ENCODE results near the gene PIP4K2A.

PIP4K2A gene

DNA sequence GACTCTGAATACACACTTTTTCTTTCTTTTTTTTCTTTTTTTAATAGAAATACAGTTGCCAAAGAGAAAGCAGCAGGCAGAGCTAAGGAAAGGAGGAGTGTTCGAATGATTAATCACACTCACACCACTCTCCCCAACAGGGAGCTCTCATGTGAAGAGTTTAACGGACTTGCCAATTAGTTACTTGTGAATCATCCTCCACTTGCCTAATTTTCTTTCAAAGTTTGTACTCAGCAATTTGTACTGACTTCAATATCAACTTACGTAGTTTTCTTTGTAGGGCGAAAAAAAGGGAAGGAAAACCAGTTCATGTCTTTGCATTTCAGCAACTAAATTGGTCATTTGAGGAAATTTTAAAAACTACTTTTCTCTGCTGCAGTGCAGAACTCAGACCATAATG is 109.2 kb downstream of the PIP4K2A start:
- TF ChIP-seq, protein P1, sequence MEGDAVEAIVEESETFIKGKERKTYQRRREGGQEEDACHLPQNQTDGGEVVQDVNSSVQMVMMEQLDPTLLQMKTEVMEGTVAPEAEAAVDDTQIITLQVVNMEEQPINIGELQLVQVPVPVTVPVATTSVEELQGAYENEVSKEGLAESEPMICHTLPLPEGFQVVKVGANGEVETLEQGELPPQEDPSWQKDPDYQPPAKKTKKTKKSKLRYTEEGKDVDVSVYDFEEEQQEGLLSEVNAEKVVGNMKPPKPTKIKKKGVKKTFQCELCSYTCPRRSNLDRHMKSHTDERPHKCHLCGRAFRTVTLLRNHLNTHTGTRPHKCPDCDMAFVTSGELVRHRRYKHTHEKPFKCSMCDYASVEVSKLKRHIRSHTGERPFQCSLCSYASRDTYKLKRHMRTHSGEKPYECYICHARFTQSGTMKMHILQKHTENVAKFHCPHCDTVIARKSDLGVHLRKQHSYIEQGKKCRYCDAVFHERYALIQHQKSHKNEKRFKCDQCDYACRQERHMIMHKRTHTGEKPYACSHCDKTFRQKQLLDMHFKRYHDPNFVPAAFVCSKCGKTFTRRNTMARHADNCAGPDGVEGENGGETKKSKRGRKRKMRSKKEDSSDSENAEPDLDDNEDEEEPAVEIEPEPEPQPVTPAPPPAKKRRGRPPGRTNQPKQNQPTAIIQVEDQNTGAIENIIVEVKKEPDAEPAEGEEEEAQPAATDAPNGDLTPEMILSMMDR (IDR thresholded peaks at IDR 0.05), result no peak

DNA sequence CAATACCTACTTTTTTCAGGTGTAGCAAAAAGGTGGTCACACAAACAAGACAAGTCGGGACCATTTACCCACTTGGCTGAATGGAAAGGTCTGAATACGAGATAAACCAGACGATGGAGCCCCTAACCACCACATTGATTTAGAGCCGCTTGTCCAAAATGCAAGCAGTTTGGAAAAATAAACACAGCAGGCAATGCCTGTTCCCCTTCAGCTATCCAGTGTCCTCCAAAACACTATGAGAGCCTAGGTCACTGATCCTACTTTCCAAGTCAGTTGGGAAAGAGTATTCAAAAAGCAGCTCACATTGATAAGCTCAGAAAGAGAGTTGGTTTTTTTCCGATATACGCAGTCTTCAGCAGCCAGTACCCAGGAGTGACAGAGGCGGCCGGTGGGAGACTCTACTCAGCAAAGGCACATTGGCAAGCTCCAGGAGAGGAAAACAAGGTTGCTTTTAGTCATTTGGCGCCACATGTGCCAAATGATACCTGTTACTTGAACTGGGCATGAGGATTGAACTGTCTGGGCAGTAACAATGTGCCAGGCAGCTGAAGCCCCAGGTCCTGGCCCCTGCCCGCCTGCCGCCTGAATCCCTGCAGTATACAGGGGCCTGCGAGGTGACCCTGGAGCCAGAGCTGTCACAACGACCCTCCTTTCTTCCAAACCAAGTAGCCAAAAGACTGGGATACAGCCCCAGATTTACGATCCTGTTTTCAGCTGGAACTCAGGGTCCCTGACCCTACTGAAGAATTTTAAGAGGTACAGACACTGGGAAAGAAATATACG is 109.8 kb downstream of the PIP4K2A start:
- TF ChIP-seq, protein P1 (IDR thresholded peaks at IDR 0.05), result no peak

DNA sequence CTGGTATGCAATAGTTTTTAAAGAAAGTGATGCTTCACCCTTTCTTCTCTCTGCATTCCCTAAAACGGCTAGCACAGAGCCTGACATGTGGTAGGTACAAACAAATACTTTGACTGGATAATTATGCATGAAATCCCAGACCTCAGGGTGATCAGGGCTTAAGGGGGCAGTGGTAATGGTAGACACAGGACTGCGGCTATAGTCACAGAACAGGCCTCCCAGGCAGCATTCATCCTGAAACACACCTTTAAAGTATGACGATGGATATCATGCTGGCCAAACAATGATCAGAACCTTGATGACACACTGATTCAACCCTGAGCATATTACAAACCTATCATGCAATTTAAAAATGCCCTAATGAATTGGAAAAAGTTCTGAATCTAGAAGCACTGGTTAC is 110.8 kb downstream of the PIP4K2A start:
- TF ChIP-seq, protein P1 (IDR thresholded peaks at IDR 0.05), result no peak

DNA sequence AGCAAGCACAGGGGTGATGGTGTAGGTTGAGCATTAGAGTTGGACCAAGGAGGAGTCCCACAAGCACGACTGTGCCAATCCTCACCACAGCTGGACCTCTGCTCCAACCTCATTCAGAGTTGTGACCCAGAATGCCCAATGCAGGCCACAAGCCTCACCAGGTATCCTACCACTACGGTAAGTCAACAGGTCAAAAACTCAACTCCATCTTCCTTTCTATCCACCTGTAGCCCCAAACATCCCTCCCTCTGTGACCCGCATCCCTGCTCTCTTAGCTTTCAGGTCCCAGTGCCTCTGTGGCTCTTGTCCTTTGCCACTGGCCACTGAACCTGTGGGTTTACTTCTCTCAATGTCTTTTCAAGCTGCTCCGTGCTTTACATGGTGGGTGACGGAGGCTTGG is 112.8 kb downstream of the PIP4K2A start:
- TF ChIP-seq, protein P1 (IDR thresholded peaks at IDR 0.05), result no peak

DNA sequence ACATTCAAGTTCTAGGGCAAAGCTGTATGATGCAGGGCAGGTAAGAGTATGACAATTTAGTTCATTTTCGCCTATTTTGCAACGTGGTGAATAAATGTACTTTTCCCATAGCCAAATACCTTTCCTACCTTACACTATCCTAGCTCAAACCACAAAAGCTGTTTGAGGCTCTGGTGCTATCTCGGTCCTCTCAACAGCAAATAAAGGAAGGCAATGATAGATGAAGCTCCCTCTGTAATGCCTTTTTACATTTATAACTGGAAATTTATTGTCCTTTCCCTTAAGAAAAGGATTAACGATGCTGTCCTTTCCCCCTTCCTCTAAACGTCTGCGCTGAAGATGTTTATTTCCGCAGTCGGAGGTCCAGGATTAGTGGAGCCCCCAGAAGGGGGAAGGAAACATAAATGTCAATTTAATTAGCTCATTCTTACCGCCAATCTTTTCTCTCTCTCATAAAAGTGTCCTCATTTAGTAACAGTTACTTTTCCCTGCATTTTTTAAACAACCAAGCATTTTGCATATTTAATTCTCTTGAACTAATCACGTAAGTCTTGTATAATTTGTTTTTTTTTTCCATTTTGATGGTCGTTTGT is 114.6 kb downstream of the PIP4K2A start:
- TF ChIP-seq, protein P1 (IDR thresholded peaks at IDR 0.05), result no peak

DNA sequence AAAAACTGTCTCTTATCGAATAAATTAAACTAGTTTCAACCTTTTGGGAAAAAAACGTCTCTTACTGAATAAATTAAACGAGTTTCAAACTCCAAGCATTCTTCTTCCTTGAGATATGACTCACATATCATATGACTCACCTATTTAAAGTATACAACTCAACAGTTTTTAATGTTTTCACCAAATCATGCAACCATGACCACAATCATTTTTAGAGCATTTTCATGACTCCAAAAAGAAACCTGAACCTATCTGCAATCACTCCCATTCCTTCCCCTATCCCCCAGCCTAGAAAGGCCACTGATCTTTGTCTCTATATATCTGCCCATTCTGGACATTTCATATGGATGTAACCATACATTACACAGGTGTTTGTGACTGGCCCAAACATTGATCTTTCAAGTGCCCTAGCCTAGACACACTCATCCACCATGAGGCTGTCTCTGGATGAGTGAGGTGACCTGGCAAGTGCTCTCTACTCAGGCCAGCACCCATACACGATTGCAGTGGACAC is 115.3 kb downstream of the PIP4K2A start:
- TF ChIP-seq, protein P1 (IDR thresholded peaks at IDR 0.05), result no peak

DNA sequence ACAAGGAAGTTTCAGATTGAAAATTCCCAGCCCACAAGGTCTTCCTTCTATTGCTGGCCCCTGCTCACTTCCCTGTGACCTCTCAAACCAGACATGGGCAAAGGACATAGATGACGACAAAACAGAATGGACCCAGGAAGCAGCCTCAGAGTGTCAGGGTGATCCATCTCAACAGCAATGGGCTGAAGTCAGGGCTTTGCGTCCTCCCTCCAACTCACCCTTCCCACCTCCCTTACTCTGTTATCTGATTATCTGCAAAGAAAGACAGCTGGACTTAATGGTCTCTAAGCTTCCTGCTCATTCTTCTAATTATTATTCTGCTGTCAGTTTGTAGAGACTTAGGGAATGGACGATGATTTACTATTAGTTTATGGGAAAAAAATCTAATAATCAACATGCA is 115.9 kb downstream of the PIP4K2A start:
- TF ChIP-seq, protein P1 (IDR thresholded peaks at IDR 0.05), result no peak

Measured in LNCAP (cell line).